Endodermal cell (in vitro differentiated cells): ENCODE measurements around the gene THSD7B. TPM values are rescaled to one million over a fixed set of nuclear protein-coding genes. Genes with fewer than 3 reads are reported as not detected.

Experiments
- DNase-seq: peaks from one replicate; pipeline ENCODE4 v3.0.0-alpha.2; 2017
- H3K27ac ChIP-seq: 2 replicates; pipeline ENCODE4 v1.5.1; 2013; ENCODE audit warnings: mild to moderate bottlenecking, low read depth, low read length, moderate library complexity
- H3K27me3 ChIP-seq: 2 replicates; pipeline ENCODE4 v1.6.1; 2013; ENCODE audit warnings: mild to moderate bottlenecking, low read length, moderate library complexity; ENCODE audit not compliant: insufficient read depth, control insufficient read depth, poor library complexity, severe bottlenecking
- H3K36me3 ChIP-seq: 2 replicates; pipeline ENCODE4 v1.7.0; 2013; ENCODE audit warnings: mild to moderate bottlenecking, low read length, moderate library complexity; ENCODE audit not compliant: control insufficient read depth, insufficient read depth
- H3K4me1 ChIP-seq: one replicate; pipeline ENCODE4 v1.7.0; 2013; ENCODE audit warnings: low read length; ENCODE audit not compliant: control insufficient read depth, insufficient read depth
- H3K4me3 ChIP-seq: 2 replicates; pipeline ENCODE4 v1.5.1; 2013; ENCODE audit warnings: mild to moderate bottlenecking, low read length, moderate library complexity
- H3K9ac ChIP-seq: 2 replicates; pipeline ENCODE4 v1.6.1; 2013; ENCODE audit warnings: mild to moderate bottlenecking, low read length, moderate library complexity; ENCODE audit not compliant: poor library complexity, severe bottlenecking; ENCODE audit errors: extremely low read depth
- H3K9me3 ChIP-seq: 2 replicates; pipeline ENCODE4 v1.6.1; 2013; ENCODE audit warnings: mild to moderate bottlenecking, low read length, moderate library complexity; ENCODE audit not compliant: control insufficient read depth
- H3K27ac Mint-ChIP-seq: 2 replicates; pipeline ENCODE4 v1.8.0; 2020; ENCODE audit warnings: mixed read lengths
- H3K27me3 Mint-ChIP-seq: 2 replicates; pipeline ENCODE4 v1.8.0; 2021; ENCODE audit warnings: mild to moderate bottlenecking, mixed read lengths; ENCODE audit not compliant: insufficient read depth
- H3K36me3 Mint-ChIP-seq: 2 replicates; pipeline ENCODE4 v1.8.0; 2020; ENCODE audit warnings: low read depth, mixed read lengths
- H3K4me1 Mint-ChIP-seq: 2 replicates; pipeline ENCODE4 v1.8.0; 2020; ENCODE audit warnings: mixed read lengths
- H3K4me3 Mint-ChIP-seq: 2 replicates; pipeline ENCODE4 v1.8.0; 2020; ENCODE audit warnings: mild to moderate bottlenecking, moderate library complexity, mixed read lengths
- H3K9me3 Mint-ChIP-seq: 2 replicates; pipeline ENCODE4 v1.8.0; 2020; ENCODE audit warnings: mild to moderate bottlenecking, mixed read lengths
- CTCF ChIP-seq: fragments of 200-600 bp; sonication (generic); conservative IDR thresholded peaks from 2 replicates; pipeline ENCODE4 v1.5.0; 2021; ENCODE audit warnings: antibody characterized with exemption, mild to moderate bottlenecking
- WGBS, 2 experiments: methylation state at CpG; one replicate each; pipeline versions ENCODE4 v1.1.5 to v1.1.7; 2013; ENCODE audit warnings: missing lambda C conversion rate in 2 of 2, mixed read lengths in 1 of 2; ENCODE audit not compliant: insufficient coverage in 1 of 2, insufficient read length in 1 of 2; 5-methylcytosine and 5-hydroxymethylcytosine counted together
- total RNA-seq, 2 donors: library from RNA; stranded (reverse); fragmentation: NEBNext Ultra II Directional in 1 of 2; extraction: Animal tissue kit (Norgen Biotek cat#: 25700) in 1 of 2; gene quantifications; 2 replicates in 1 of 2; 3 replicates in 1 of 2; pipeline ENCODE4 v1.2.1, GENCODE V29; 2021

Gene THSD7B
- total RNA-seq, 2 donors from 2014 or later = 1.8 to 2.6 TPM

- Histone ChIP-seq H3K9ac (no peak overlapping the region), H3K4me1 (no peaks in the 10 kb centered on the region), H3K27me3 (no peaks in the 10 kb centered on the region), H3K4me3 (no peak overlapping the region), H3K27ac (no peak overlapping the region), H3K36me3 (no peaks in the 10 kb centered on the region), H3K9me3 (no peaks in the 10 kb centered on the region)
- no peak overlapping the region for H3K4me3 Mint-ChIP-seq
- no peaks in the 10 kb centered on the region for H3K36me3 Mint-ChIP-seq
- no peak overlapping the region for H3K27ac Mint-ChIP-seq
- no peak for TF ChIP-seq CTCF
- no peak for DNase-seq
- peaks cover 5% of the 10 kb centered on the region for H3K4me1 Mint-ChIP-seq
- WGBS, 2 experiments = 85 to 86% methylated on average over 2 of the region's 2 CpGs
- no peaks in the 10 kb centered on the region for H3K9me3 Mint-ChIP-seq
- no peaks in the 10 kb centered on the region for H3K27me3 Mint-ChIP-seq
Observed at GRCh38 chr2:137009953-137010352, 244.6 kb downstream of the THSD7B start.

GRCh38 chr2:137020452-137021196 lies 255.3 kb downstream of the THSD7B start:
- Histone ChIP-seq H3K27me3 (no peaks in the 10 kb centered on the region), H3K9me3 (no peaks in the 10 kb centered on the region), H3K27ac (no peak overlapping the region), H3K4me1 (peaks cover 2% of the 10 kb centered on the region), H3K4me3 (no peak overlapping the region), H3K9ac (no peak overlapping the region), H3K36me3 (no peaks in the 10 kb centered on the region)
- Mint-ChIP-seq H3K4me3 (no peak overlapping the region), H3K4me1 (peaks cover 37% of the 10 kb centered on the region), H3K27me3 (no peaks in the 10 kb centered on the region), H3K27ac (no peak overlapping the region), H3K36me3 (no peaks in the 10 kb centered on the region), H3K9me3 (no peaks in the 10 kb centered on the region)
- no peak for DNase-seq
- no peak for TF ChIP-seq CTCF
- WGBS, 2 experiments = 90 to 92% methylated on average over 5 to 11 of the region's 11 CpGs

GRCh38 chr2:137021763-137022162 lies 256.4 kb downstream of the THSD7B start:
- no peak overlapping the region for H3K27ac Mint-ChIP-seq
- H3K36me3 Mint-ChIP-seq = no peaks in the 10 kb centered on the region
- H3K27me3 Mint-ChIP-seq = no peaks in the 10 kb centered on the region
- TF ChIP-seq CTCF = no peak
- Histone ChIP-seq H3K27me3 (no peaks in the 10 kb centered on the region), H3K4me3 (no peak overlapping the region), H3K9me3 (no peaks in the 10 kb centered on the region), H3K36me3 (no peaks in the 10 kb centered on the region), H3K9ac (no peak overlapping the region), H3K27ac (no peak overlapping the region), H3K4me1 (no peaks in the 10 kb centered on the region)
- no peak overlapping the region for H3K4me3 Mint-ChIP-seq
- 90 to 92% methylated on average over 2 to 3 of the region's 3 CpGs for WGBS, 2 experiments
- no peak for DNase-seq
- H3K4me1 Mint-ChIP-seq = peaks cover 30% of the 10 kb centered on the region
- no peaks in the 10 kb centered on the region for H3K9me3 Mint-ChIP-seq
